MM.1S (cell line): ENCODE data around the gene CAP2.

Experiments used
- DNase-seq: peaks from one replicate; pipeline ENCODE4 v3.0.0-alpha.2; 2015
- H2AFZ ChIP-seq: fragments of 300-600 bp; sonication (generic); 2 replicates; pipeline ENCODE4 v1.6.0; 2016; ENCODE audit warnings: antibody characterized with exemption, low read length
- H3F3A ChIP-seq: fragments of 300-600 bp; sonication (generic); 2 replicates; pipeline ENCODE4 v1.6.1; 2016; ENCODE audit warnings: mild to moderate bottlenecking, antibody characterized with exemption, low read length, moderate library complexity, mixed read lengths; ENCODE audit not compliant: insufficient read depth
- H3K27ac ChIP-seq: fragments of 300-600 bp; sonication (generic); 2 replicates; pipeline ENCODE4 v1.5.1; 2016; ENCODE audit warnings: mild to moderate bottlenecking, low read length
- H3K27me3 ChIP-seq: fragments of 300-600 bp; sonication (generic); replicated peaks from 2 replicates; pipeline ENCODE4 v1.6.0; 2016; ENCODE audit warnings: low read length; ENCODE audit not compliant: insufficient read depth
- H3K36me3 ChIP-seq: fragments of 300-600 bp; sonication (generic); replicated peaks from 2 replicates; pipeline ENCODE4 v1.6.1; 2016; ENCODE audit warnings: mild to moderate bottlenecking, low read length, mixed read lengths; ENCODE audit not compliant: insufficient read depth
- H3K4me1 ChIP-seq: fragments of 300-600 bp; sonication (generic); 2 replicates; pipeline ENCODE4 v1.6.1; 2016; ENCODE audit warnings: low read length, mixed read lengths
- H3K4me2 ChIP-seq: fragments of 300-600 bp; sonication (generic); 2 replicates; pipeline ENCODE4 v1.6.0; 2016; ENCODE audit warnings: low read depth, low read length
- H3K4me3 ChIP-seq: fragments of 300-600 bp; sonication (generic); 2 replicates; pipeline ENCODE4 v1.5.1; 2016; ENCODE audit warnings: low read length, mixed read lengths
- H3K79me2 ChIP-seq: fragments of 300-600 bp; sonication (generic); 2 replicates; pipeline ENCODE4 v1.6.1; 2016; ENCODE audit warnings: mixed run types, low read length, mixed read lengths
- H3K9ac ChIP-seq: fragments of 300-600 bp; sonication (generic); 2 replicates; pipeline ENCODE4 v1.6.1; 2016; ENCODE audit warnings: low read length, mixed read lengths
- H3K9me2 ChIP-seq: fragments of 300-600 bp; sonication (generic); replicated peaks from 2 replicates; pipeline ENCODE4 v1.6.1; 2016; ENCODE audit warnings: mild to moderate bottlenecking, low read length, mixed read lengths; ENCODE audit not compliant: insufficient read depth
- H3K9me3 ChIP-seq: fragments of 300-600 bp; sonication (generic); replicated peaks from 2 replicates; pipeline ENCODE4 v1.6.1; 2016; ENCODE audit warnings: mild to moderate bottlenecking, low read length, mixed read lengths; ENCODE audit not compliant: insufficient read depth
- H4K20me1 ChIP-seq: fragments of 300-600 bp; sonication (generic); 2 replicates; pipeline ENCODE4 v1.6.1; 2016; ENCODE audit warnings: mild to moderate bottlenecking, low read length, moderate library complexity, mixed read lengths; ENCODE audit not compliant: insufficient read depth
- CTCF ChIP-seq: fragments of 300-600 bp; sonication (generic); IDR thresholded peaks from 2 replicates; pipeline ENCODE4 v1.5.1; 2016; ENCODE audit warnings: antibody characterized with exemption, low read length, mixed read lengths
- EZH2 ChIP-seq: fragments of 300-600 bp; sonication (generic); optimal IDR thresholded peaks from 2 replicates; pipeline ENCODE3; 2017; ENCODE audit warnings: low read depth, mild to moderate bottlenecking, antibody characterized with exemption, low read length, mixed read lengths
- EZH2phosphoT487 ChIP-seq: fragments of 300-600 bp; sonication (generic); IDR thresholded peaks from 2 replicates; pipeline ENCODE4 v1.6.1; 2018; ENCODE audit warnings: antibody characterized with exemption, low read length

The CAP2 gene

DNA sequence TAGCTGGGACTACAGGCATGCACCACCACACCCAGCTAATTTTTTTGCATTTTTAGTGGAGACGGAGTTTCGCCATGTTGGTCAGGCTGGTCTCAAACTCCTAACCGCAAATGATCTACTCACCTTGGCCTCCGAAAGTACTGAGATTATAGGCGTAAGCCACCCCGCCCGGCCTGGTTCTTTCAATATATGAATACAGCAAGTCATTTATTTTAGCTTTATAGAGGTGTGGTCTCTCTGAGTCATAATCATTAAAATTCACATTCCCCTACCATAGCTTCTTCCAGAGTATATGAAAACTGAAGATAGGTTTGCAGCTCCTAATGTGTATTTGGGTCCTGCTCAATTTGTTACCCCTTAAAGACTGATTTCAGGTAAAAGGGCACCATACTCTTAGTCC lies 118.2 kb downstream of the CAP2 start:
- Histone ChIP-seq H3K4me2 (no peak overlapping the region), H2AFZ (no peak overlapping the region), H3K4me1 (no peaks in the 10 kb centered on the region), H3K79me2 (no peaks in the 10 kb centered on the region), H3K4me3 (no peak overlapping the region), H3F3A (no peaks in the 10 kb centered on the region), H3K27ac (no peak overlapping the region), H3K9ac (no peak overlapping the region), H3K27me3 (no peaks in the 10 kb centered on the region), H3K36me3 (no peaks in the 10 kb centered on the region), H4K20me1 (no peaks in the 10 kb centered on the region), H3K9me3 (no peaks in the 10 kb centered on the region), H3K9me2 (no peaks in the 10 kb centered on the region)
- TF ChIP-seq EZH2phosphoT487, result no peak
- no peak for TF ChIP-seq EZH2
- TF ChIP-seq CTCF, result no peak
- DNase-seq, result no peak

GRCh38 chr6:17519120-17519519 lies 125.7 kb downstream of the CAP2 start:
- H3K36me3 ChIP-seq, result no peaks in the 10 kb centered on the region
- H3K79me2 ChIP-seq, result no peaks in the 10 kb centered on the region
- no peaks in the 10 kb centered on the region for H3F3A ChIP-seq
- no peaks in the 10 kb centered on the region for H3K9me2 ChIP-seq
- no peak overlapping the region for H3K27ac ChIP-seq
- H3K9ac ChIP-seq, result no peak overlapping the region
- DNase-seq, result no peak
- H2AFZ ChIP-seq, result no peak overlapping the region
- TF ChIP-seq EZH2, result no peak
- TF ChIP-seq EZH2phosphoT487, result no peak
- no peak for TF ChIP-seq CTCF
- H3K27me3 ChIP-seq, result no peaks in the 10 kb centered on the region
- no peaks in the 10 kb centered on the region for H3K9me3 ChIP-seq
- no peak overlapping the region for H3K4me2 ChIP-seq
- H3K4me1 ChIP-seq, result no peaks in the 10 kb centered on the region
- no peak overlapping the region for H3K4me3 ChIP-seq
- no peaks in the 10 kb centered on the region for H4K20me1 ChIP-seq

DNA sequence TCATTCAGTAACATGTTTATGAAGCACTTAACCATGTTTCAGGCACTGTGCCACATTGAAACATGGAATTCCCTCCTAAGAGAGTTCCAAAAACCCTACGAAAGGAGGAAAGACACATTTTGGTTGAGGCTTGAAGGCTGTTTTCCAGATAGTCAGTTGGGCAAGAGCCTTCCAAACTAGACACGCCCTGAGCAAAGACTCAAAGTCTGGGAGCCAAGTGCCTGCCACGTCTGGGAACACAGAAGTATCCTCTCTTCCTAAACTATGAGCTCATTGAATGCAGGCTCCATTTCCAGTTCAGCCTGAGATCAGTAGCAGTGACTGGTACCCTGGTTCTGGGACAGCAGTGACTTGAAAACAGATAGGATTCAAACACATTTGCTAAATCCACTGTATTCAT lies 132.2 kb downstream of the CAP2 start:
- H3F3A ChIP-seq, result no peaks in the 10 kb centered on the region
- H3K79me2 ChIP-seq, result no peaks in the 10 kb centered on the region
- H3K27me3 ChIP-seq, result no peaks in the 10 kb centered on the region
- H3K9me2 ChIP-seq, result no peaks in the 10 kb centered on the region
- no peaks in the 10 kb centered on the region for H3K36me3 ChIP-seq
- H3K27ac ChIP-seq, result no peak overlapping the region
- no peak overlapping the region for H2AFZ ChIP-seq
- H4K20me1 ChIP-seq, result no peaks in the 10 kb centered on the region
- H3K9me3 ChIP-seq, result no peaks in the 10 kb centered on the region
- DNase-seq, result no peak
- TF ChIP-seq EZH2 (no peak), EZH2phosphoT487 (no peak), CTCF (no peak)
- no peak overlapping the region for H3K9ac ChIP-seq
- H3K4me2 ChIP-seq, result no peak overlapping the region
- no peak overlapping the region for H3K4me3 ChIP-seq
- H3K4me1 ChIP-seq, result no peaks in the 10 kb centered on the region
